Embryonic facial prominence (tissue), 1 donor: ENCODE results near the gene SUN5.
"Not testable (repeated sequence)": the region's sequence is repeated elsewhere in the genome, so short reads cannot be mapped to it uniquely, and the experiment has no call there.

Experiments
- DNase-seq: peaks from one replicate; pipeline ENCODE4 v3.0.0-alpha.2; 2016; ENCODE audit errors: extremely low spot score

The SUN5 gene

GRCh38 chr20:33004141-33004751 lies at the start of gene SUN5:
Gene SUN5, minus strand, starts transcription at chr20:33004433. Its CDS starts 93 bp downstream, at chr20:33004340.
- DNase-seq, result no peak

GRCh38 chr20:33053291-33054106 lies 49.3 kb upstream of the SUN5 start, which contains the start of gene BPIFB3:
Gene BPIFB3, plus strand, starts transcription at chr20:33053903. Its CDS starts 1,533 bp downstream, at chr20:33055436.
- no peak for DNase-seq

DNA sequence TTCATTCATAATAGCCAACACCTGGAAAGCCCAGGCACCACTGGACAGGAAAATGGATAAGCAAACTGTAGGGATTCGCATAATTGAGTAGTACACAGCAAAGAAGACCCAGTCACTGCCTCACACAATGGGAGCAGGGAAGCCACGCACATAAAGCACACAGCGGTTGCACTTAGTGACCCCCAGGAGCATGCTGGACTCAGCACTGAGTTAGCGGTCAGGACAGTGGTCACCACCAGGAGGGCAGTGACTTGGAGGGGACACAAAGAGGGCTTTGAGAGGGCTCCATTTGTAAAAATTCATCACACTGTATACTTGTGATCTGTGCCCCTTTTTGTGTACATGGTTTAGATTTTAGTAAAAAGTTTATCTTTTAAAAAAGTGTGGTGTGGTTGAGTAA lies 47.1 kb upstream of the SUN5 start:
- no peak for DNase-seq

- no peak for DNase-seq
Measured at GRCh38 chr20:33046412-33046811, 42.2 kb upstream of the SUN5 start.

DNA sequence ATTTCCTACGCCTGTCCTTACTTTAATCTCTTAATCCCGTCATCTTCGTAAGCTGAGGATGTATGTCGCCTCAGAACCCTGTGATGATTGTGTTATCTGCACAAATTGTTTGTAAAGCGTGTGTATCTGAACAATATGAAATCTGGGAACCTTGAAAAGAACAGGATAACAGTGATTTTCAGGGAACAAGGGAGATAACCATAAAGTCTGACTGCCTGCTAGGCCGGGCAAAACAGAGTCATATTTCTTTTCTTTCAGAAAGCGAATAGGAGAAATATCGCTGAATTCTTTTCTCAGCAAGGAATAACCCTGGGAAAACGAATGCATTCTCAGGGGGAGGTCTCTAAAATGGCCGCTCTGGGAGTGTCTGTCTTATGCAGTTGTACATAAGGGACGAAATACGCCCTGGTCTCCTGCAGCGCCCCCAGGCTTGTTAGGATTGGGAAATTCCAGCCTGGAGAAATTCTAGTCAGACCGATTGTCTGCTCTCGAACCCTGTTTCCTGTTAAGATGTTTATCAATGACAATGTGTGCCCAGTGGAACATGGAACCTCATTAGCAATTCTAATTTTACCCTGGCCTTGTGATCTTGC lies 41.0 kb upstream of the SUN5 start:
- DNase-seq, result not testable (repeated sequence)

DNA sequence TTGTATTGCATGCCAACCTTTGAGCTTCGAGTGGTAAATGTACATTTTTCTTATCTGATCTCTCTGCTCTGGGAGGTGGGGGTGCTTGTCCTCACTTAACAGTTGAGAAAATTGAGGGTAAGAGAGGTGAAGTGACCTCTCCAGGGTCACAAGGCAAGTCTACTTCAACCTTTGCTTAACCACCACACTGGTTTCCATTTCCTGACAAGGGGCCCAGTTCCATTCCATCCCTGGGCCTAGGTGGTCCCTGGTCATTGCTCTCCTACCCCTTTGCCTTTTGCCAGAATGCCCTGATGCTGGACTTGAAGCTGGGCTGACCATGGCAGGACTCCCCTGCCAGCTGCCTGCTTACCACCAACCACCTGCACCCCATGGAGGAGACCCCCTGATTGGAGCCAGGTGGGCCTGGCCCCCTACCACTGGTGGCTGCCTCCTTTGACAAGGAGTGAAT lies 39.5 kb upstream of the SUN5 start:
- DNase-seq, result no peak

DNA sequence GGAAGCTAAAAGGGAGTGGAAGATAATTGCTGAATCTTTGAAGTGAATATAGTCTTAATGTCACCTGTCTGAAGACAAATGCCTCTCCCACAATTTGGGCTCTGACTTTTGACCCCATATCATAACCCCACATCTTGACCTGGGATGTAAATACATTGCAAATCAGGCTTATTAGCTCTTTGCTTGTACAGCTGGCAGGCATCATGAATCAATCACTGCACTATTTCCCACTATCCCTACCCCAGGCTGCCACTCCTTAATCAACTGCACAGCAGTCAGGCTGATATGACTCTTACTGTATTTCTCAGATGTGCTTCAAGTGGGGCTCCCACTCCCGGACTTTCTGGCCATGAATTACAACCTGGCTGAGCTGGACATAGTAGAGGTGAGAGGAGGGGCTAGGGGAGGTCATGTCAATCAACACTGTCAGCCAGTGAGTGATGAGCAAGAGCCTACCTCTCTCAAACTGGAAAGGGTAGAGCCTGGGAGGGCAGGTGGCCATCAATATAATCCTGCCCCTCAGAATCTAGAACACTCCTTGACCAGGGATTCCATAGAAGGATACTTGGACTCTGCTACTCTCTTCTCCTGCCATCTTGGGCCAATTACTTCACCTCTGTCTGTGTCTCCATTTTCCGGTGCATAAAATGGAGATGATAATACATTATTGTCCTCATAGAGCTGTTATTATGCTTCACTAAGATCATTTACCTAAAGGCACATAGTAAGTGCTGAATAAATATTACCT lies 38.9 kb upstream of the SUN5 start:
- DNase-seq, result no peak

GRCh38 chr20:33042430-33042829 lies 38.2 kb upstream of the SUN5 start:
- no peak for DNase-seq

GRCh38 chr20:33038243-33038642 lies 34.0 kb upstream of the SUN5 start:
- DNase-seq, result no peak

DNA sequence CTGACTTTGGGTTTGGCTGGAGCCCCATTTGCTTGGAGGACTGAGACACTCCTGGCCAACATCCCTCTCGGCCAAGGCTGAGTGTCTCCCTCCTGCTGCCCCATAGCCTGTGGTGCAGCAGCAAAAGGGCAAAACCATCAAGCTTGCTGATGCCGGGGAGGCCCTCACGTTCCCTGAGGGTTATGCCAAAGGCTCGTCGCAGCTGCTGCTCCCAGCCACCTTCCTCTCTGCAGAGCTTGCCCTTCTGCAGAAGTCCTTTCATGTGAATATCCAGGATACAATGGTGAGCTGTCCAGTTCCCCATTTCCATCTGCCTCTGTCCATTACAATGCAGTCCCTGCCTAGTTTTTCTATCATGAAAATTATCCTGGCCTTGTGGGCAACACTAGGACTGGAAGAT lies 33.2 kb upstream of the SUN5 start:
- DNase-seq, result no peak

- no peak for DNase-seq
Measured at GRCh38 chr20:33034901-33035492, 30.8 kb upstream of the SUN5 start.

DNA sequence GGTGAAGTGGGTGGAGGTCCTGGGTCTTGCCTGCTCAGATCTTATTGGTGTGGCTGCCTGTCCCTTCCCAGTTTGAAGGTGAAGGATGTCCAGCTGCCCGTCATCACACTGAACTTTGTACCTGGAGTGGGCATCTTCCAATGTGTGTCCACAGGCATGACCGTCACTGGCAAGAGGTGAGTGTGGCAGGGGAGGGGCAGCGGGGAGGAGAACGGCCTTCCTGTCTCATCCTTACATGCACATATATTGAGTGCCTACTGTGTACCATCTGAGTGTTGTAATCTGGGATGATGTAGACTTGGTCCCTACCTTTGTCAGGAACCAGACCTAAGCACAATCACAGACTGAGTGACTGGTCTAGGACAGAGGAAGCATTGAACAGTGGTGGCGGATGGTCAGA lies 29.9 kb upstream of the SUN5 start:
- no peak for DNase-seq

DNA sequence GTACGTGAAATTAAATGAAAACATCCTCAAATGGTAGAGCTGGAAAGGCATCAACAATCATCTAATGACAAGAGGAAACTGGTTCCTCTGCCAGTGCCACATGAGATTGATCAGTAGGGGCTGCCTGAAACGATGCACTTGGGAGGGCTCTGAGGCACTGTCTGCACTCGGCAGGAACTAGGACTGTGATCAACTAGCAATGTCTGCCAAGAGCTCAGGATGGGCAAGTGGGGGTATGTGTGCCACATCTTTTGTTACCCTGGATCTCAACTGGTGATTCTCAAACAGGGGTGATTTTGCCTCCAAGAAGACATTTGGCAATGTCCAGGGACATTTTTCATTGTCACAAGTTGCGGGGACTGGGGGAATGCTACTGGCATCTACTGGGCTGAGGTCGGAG lies 29.1 kb upstream of the SUN5 start:
- no peak for DNase-seq

DNA sequence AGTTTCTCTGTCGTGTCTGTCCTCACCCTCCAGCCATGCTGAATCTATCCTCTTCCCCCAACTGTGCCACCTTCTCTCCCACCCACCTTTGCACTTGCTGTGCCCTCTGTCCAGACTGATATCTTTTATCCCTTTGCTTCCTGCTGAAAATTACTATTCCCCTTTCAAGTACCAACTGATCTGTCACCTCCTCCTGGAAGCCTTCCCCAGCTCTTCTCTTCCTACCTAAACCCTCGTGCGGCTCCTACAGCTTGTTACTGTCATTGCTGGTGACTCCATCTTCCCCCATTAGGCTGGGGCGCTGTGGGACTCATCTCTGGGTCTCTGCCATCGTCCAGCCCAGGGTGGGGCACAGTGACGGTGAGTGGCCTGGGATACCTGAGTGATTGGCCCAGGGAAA lies 28.3 kb upstream of the SUN5 start:
- DNase-seq, result no peak

DNA sequence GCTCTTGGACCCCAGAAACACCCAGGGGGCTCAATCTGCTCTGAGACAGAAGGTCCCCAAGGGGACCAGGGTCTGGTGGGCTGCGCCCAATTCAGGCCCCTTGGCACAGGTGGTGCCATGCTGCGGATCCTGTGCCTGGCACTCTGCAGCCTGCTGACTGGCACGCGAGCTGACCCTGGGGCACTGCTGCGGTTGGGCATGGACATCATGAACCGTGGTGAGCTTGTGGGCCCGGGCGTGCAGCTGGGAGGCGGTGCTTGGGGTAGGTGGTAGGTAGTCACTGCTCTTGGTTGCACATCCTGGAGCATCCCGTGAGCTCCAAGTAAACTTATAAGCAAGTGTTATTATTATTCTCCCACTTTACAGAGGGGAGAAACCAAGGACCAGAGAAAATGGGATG lies 27.3 kb upstream of the SUN5 start, which contains the start of gene BPIFB6:
Gene BPIFB6, plus strand, starts transcription at position 118 of the 400 bp plus-strand sequence. Its CDS starts 0 bp downstream, at position 118.
- no peak for DNase-seq

- no peak for DNase-seq
Measured at GRCh38 chr20:33030569-33030968, 26.3 kb upstream of the SUN5 start.

GRCh38 chr20:33030076-33030475 lies 25.8 kb upstream of the SUN5 start:
- DNase-seq, result no peak

DNA sequence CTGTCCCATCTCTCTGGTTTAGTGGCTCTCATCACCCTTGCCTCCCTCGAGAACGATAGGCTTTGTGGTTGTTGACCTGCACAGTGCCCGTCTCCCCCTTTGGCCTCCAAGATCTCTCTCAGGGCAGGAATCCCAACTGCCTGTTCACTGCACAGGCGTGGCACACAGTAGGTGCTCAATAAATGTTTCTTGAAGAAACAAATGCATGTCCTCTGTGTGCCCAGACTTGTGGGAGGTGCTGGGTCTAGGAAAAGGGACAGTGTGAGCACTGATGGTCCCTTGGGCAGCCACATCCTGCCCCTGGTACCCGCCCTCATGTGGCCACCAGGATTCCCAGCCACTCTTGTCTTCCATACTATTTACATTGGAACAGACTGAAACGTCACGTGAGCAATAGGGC lies 24.6 kb upstream of the SUN5 start:
- no peak for DNase-seq

DNA sequence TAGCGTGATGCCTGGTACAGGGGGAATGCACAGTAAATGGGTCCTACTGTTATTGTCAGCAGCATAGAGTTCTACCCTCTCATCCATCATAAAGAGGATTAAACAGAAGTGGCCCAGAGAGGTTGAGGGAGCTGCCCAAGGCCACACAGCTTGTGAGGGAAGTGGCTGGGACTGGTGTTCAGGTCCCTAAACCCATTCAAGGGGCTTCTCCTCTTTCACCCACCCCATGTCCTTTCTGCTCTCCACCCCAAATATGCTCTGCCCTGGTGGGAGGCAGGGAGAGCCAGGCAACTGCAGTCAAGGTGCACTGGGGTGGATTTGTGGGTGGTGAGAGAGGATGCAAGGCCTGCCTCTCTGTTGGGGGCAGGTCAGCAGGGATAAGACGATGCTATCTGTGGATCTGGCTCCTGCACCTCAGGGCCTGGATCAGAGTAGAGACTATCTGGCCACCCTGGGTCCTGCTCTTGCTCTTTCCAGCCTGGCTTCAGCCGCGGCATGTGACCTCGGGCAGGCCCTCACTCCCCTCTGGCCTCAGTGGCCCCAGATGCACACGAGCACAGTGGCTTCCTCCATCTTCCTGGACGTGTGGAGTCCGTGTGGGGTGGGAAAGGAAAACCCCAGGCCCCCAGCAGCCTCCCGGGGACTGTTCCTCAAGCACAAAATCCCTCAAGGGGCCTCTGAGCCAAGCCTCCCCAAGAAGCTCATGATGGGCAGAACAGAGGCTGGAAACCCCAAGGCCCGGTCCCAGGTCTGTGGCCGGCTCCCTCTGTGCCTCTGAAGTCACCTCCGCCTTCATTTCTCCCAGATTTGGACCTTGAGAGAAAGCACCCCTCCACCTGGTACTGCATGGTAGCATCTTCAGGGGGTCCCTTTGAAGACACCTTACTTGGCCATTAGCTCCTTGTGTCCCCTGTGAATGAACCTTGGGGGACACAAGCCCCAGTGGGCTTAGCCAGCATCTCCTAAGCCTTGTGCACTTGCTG lies 23.8 kb upstream of the SUN5 start:
- DNase-seq, result no peak
